Ammon's horn (tissue), 1 donor: ENCODE results near the gene TSHR.
A peak's percentile ranks its signal among the peaks of the same experiment; 100 is the strongest.
"Not testable (repeated sequence)": the region's sequence is repeated elsewhere in the genome, so short reads cannot be mapped to it uniquely, and the experiment has no call there.

ENCODE experiments used
- DNase-seq: peaks from one replicate; pipeline ENCODE4 v3.0.0-alpha.2; 2016; ENCODE audit warnings: low spot score

The TSHR gene

GRCh38 chr14:80955416-80955941 is at the start of gene TSHR:
TSHR (plus strand) TSS chr14:80955621; CDS start chr14:80955681, 60 bp downstream.
- DNase-seq: no peak

- no peak for DNase-seq
Observed at GRCh38 chr14:80906336-80906735, 49.1 kb upstream of the TSHR start.

- no peak for DNase-seq
Observed at GRCh38 chr14:80906946-80907345, 48.5 kb upstream of the TSHR start.

- DNase-seq: not testable (repeated sequence)
Observed at GRCh38 chr14:80912013-80912412, 43.4 kb upstream of the TSHR start.

GRCh38 chr14:80919622-80920021 is 35.8 kb upstream of the TSHR start:
- DNase-seq: no peak

GRCh38 chr14:80923368-80923767 is 32.1 kb upstream of the TSHR start:
- no peak for DNase-seq

GRCh38 chr14:80924365-80925103 is 30.9 kb upstream of the TSHR start:
- no peak for DNase-seq

- no peak for DNase-seq
Observed at GRCh38 chr14:80926397-80927082, 28.9 kb upstream of the TSHR start.

GRCh38 chr14:80927083-80927989 is 28.1 kb upstream of the TSHR start:
- no peak for DNase-seq

- no peak for DNase-seq
Observed at GRCh38 chr14:80930095-80930494, 25.3 kb upstream of the TSHR start.

- DNase-seq: no peak
Observed at GRCh38 chr14:80930836-80931389, 24.5 kb upstream of the TSHR start.

GRCh38 chr14:80933282-80933681 is 22.1 kb upstream of the TSHR start:
- no peak for DNase-seq

- DNase-seq: no peak
Observed at GRCh38 chr14:80933686-80934085, 21.7 kb upstream of the TSHR start.

GRCh38 chr14:80940146-80940545 is 15.3 kb upstream of the TSHR start:
- DNase-seq: no peak

GRCh38 chr14:80941241-80942185 is 13.9 kb upstream of the TSHR start, which contains the start of gene CEP128:
CEP128 (minus strand) TSS chr14:80941738.
- peak; percentile 98 for DNase-seq

GRCh38 chr14:80942191-80942600 is 13.2 kb upstream of the TSHR start:
- DNase-seq: peak; percentile 14

- no peak for DNase-seq
Observed at GRCh38 chr14:80944861-80945617, 10.4 kb upstream of the TSHR start.

- DNase-seq: no peak
Observed at GRCh38 chr14:80946187-80946586, 9.2 kb upstream of the TSHR start.

- DNase-seq: no peak
Observed at GRCh38 chr14:80946797-80947196, 8.6 kb upstream of the TSHR start.

GRCh38 chr14:80948291-80948690 is 7.1 kb upstream of the TSHR start:
- no peak for DNase-seq
